HepG2 (cell line): ENCODE measurements around the gene CCSER2. TPM values are rescaled to one million over a fixed set of nuclear protein-coding genes. Genes with fewer than 3 reads are reported as not detected.

Experiments
- ATAC-seq: fragments of 200-7000 bp; cut with Tn5 transposase; 3 replicates; pipeline ENCODE4 v1.9.1; 2020; ENCODE audit warnings: mild to moderate bottlenecking, moderate library complexity
- BruUV-seq: library from RNA; stranded (reverse); fragments of 400-500 nt; replicated peaks from 2 replicates; lab custom pipeline; 2021; lab: Mats Ljungman, UMichigan
- CTCF ChIA-PET: fragments of 300-600 bp; formaldehyde crosslinking; extraction: SDS; loops from one replicate; lab custom pipeline; 2021; ENCODE audit warnings: low total read pairs, inconsistent platforms, low intra/inter-chr PET ratio; lab: Yijun Ruan, JAX
- POLR2A ChIA-PET: fragments of 350-600 bp; sonication (Branson Sonifier 250); formaldehyde crosslinking; loops from one replicate; lab custom pipeline; 2020; ENCODE audit warnings: antibody characterized with exemption, inconsistent platforms; lab: Yijun Ruan, JAX
- DNase-seq: peaks from one replicate; pipeline ENCODE4 v3.0.0-alpha.2; 2015; ENCODE audit warnings: low spot score
- FAIRE-seq: peaks from 3 replicates; lab custom pipeline; 2011; peaks lifted over from hg19 to GRCh38; lab: Jason Lieb, UNC
- H2AFZ ChIP-seq: one replicate; pipeline ENCODE4 v1.6.1; 2011; ENCODE audit warnings: low read length, inconsistent platforms
- H3K27ac ChIP-seq: fragments of 300-600 bp; 3 replicates; pipeline ENCODE4 v1.8.0; 2011; ENCODE audit warnings: mixed run types, mild to moderate bottlenecking, mixed read lengths, low read length, inconsistent platforms; ENCODE audit not compliant: insufficient read depth; ENCODE audit errors: extremely low read length
- H3K27me3 ChIP-seq, 2 experiments: fragments of 200-600 bp in 1 of 2; 2 replicates in 1 of 2; 3 replicates in 1 of 2; pipeline versions ENCODE4 v1.6.0 to v1.8.0; 2011; ENCODE audit warnings: low read length in 2 of 2, mild to moderate bottlenecking in 2 of 2, moderate library complexity in 2 of 2, inconsistent platforms in 1 of 2; ENCODE audit not compliant: insufficient read depth in 2 of 2, control insufficient read depth in 1 of 2
- H3K36me3 ChIP-seq, 2 experiments: fragments of 200-600 bp in 1 of 2; replicated peaks in 1 of 2; 2 replicates in 1 of 2; 3 replicates in 1 of 2; pipeline versions ENCODE4 v1.5.1 to v1.8.0; 2011; ENCODE audit warnings: low read length in 2 of 2, inconsistent platforms in 1 of 2; ENCODE audit not compliant: insufficient read depth in 2 of 2, control insufficient read depth in 1 of 2
- H3K4me1 ChIP-seq: 2 replicates; pipeline ENCODE4 v1.5.1; 2012; ENCODE audit warnings: low read length, inconsistent platforms; ENCODE audit not compliant: insufficient read depth
- H3K4me2 ChIP-seq: 2 replicates; pipeline ENCODE4 v1.6.0; 2011; ENCODE audit warnings: low read depth, low read length, inconsistent platforms
- H3K4me3 ChIP-seq, 3 experiments: fragments of 200-600 bp in 1 of 3; sonication (generic), shearing (Covaris generic) in 1 of 3; replicated peaks in 1 of 3; 2 replicates each; pipeline ENCODE4 v1.5.1; 2011 to 2016; ENCODE audit warnings: low read length in 3 of 3, inconsistent platforms in 2 of 3, low read depth in 2 of 3, mild to moderate bottlenecking in 2 of 3, control low read depth in 1 of 3, mixed read lengths in 1 of 3; ENCODE audit not compliant: insufficient read depth in 1 of 3
- H3K79me2 ChIP-seq: one replicate; pipeline ENCODE4 v1.6.1; 2011; ENCODE audit warnings: low read length, inconsistent platforms; ENCODE audit not compliant: insufficient read depth
- H3K9ac ChIP-seq: 2 replicates; pipeline ENCODE4 v1.6.0; 2011; ENCODE audit warnings: mild to moderate bottlenecking, low read depth, low read length, inconsistent platforms; ENCODE audit not compliant: insufficient read depth
- H3K9me3 ChIP-seq: 2 replicates; pipeline ENCODE4 v1.5.1; 2012; ENCODE audit warnings: mild to moderate bottlenecking, low read length
- H4K20me1 ChIP-seq: 2 replicates; pipeline ENCODE4 v1.6.0; 2011; ENCODE audit warnings: inconsistent platforms, mild to moderate bottlenecking, low read length, moderate library complexity; ENCODE audit not compliant: insufficient read depth
- POLR2G ChIP-seq: fragments of 200-400 bp; formaldehyde crosslinking; IDR thresholded peaks from 2 replicates; pipeline ENCODE4 v1.6.1; 2018; ENCODE audit warnings: mild to moderate bottlenecking, low read depth, low read length, moderate library complexity
- RELA ChIP-seq: sonication (generic); formaldehyde crosslinking; IDR thresholded peaks from 2 replicates; pipeline ENCODE4 v1.4.0; 2020; ENCODE audit warnings: missing genetic modification reagents
- STAG1 ChIP-seq: sonication (generic); formaldehyde crosslinking; IDR thresholded peaks from 2 replicates; pipeline ENCODE4 v1.4.0; 2020; ENCODE audit warnings: missing genetic modification reagents
- TGIF2 ChIP-seq: IDR thresholded peaks from 2 replicates; pipeline ENCODE4 v1.6.1; 2016; ENCODE audit warnings: control low read depth, missing compliant biosample characterization
- U2AF1 ChIP-seq: fragments of 200-400 bp; formaldehyde crosslinking; optimal IDR thresholded peaks from 2 replicates; pipeline ENCODE3; 2017; ENCODE audit warnings: mild to moderate bottlenecking, low read depth, low read length
- ZBTB20 ChIP-seq: sonication (generic); formaldehyde crosslinking; IDR thresholded peaks from 2 replicates; pipeline ENCODE4 v1.8.1; 2023; ENCODE audit warnings: missing genetic modification reagents, low read depth, mild to moderate bottlenecking, borderline replicate concordance
- ZFX ChIP-seq: sonication (generic); formaldehyde crosslinking; IDR thresholded peaks from 2 replicates; pipeline ENCODE4 v1.4.0; 2020; ENCODE audit warnings: mild to moderate bottlenecking, low read depth, missing genetic modification reagents, moderate library complexity
- ZNF230 ChIP-seq: sonication (generic); formaldehyde crosslinking; IDR thresholded peaks from 2 replicates; pipeline ENCODE4 v1.4.0; 2020; ENCODE audit warnings: mild to moderate bottlenecking, missing genetic modification reagents
- ZNF598 ChIP-seq: sonication (generic); formaldehyde crosslinking; IDR thresholded peaks from 2 replicates; pipeline ENCODE4 v1.5.1; 2020; ENCODE audit warnings: mild to moderate bottlenecking, missing genetic modification reagents, borderline replicate concordance
- WGBS: methylation state at CpG from one replicate; pipeline ENCODE4 v1.1.6; 2017; ENCODE audit warnings: low lambda C conversion rate; 5-methylcytosine and 5-hydroxymethylcytosine counted together
- in situ Hi-C: cut with HindIII; loops from 2 replicates; pipeline ENCODE4 v1.10.0; 2017; ENCODE audit warnings: low pct_unique_long_range_greater_than_20kb; ENCODE audit not compliant: extremely low pct_ligation_motif_present
- intact Hi-C: fragments of 100-400 bp; cut with micrococcal nuclease; formaldehyde crosslinking; loops from one replicate; pipeline ENCODE4 v1.10.0; 2022; ENCODE audit not compliant: unreplicated experiment
- polyA plus RNA-seq, 8 experiments: library from polyadenylated mRNA; depleted of rRNA in 3 of 8; stranded (reverse) in 7 of 8; unstranded in 1 of 8; fragments of >200 nt; fragmentation: Illumina TruSeq in 4 of 8; extraction: Trizol in 4 of 8; gene quantifications; 2 replicates each; pipeline versions ENCODE4 v1.2.1 to v1.2.3, GENCODE V29; 2011 to 2016; ENCODE audit warnings: low read depth in 4 of 8, missing spikeins in 1 of 8, mixed read lengths in 1 of 8; ENCODE audit not compliant: insufficient read depth in 1 of 8
- total RNA-seq, 5 experiments: library from RNA; depleted of rRNA; stranded (reverse); fragments of >200 nt; fragmentation: Illumina TruSeq; extraction: Trizol; gene quantifications; 2 replicates each; pipeline ENCODE4 v1.2.3, GENCODE V29; 2016; ENCODE audit warnings: low read depth in 1 of 5
- TF ChIP-seq, protein P1 (sequence below): sonication (generic); formaldehyde crosslinking; IDR thresholded peaks from 2 replicates; pipeline ENCODE4 v1.4.0; 2020; ENCODE audit warnings: missing genetic modification reagents, borderline replicate concordance
- TF ChIP-seq, protein P2 (sequence below): sonication (generic); formaldehyde crosslinking; IDR thresholded peaks from 2 replicates; pipeline ENCODE4 v1.4.0; 2020; ENCODE audit warnings: missing genetic modification reagents
- TF ChIP-seq, protein P3 (sequence below): sonication (generic); formaldehyde crosslinking; IDR thresholded peaks from 2 replicates; pipeline ENCODE4 v1.8.0; 2022; ENCODE audit warnings: mild to moderate bottlenecking, missing genetic modification reagents
- TF ChIP-seq, protein P4 (sequence below): sonication (generic); formaldehyde crosslinking; IDR thresholded peaks from 2 replicates; pipeline ENCODE4 v1.4.0; 2020; ENCODE audit warnings: low read depth, mild to moderate bottlenecking, missing genetic modification reagents

The CCSER2 gene
- total and polyA plus RNA-seq, 2 of the 13 experiments (the other 11 are each of a cell fraction or from before 2014, with no cell fraction given) = 13.3 to 17.2 TPM

DNA sequence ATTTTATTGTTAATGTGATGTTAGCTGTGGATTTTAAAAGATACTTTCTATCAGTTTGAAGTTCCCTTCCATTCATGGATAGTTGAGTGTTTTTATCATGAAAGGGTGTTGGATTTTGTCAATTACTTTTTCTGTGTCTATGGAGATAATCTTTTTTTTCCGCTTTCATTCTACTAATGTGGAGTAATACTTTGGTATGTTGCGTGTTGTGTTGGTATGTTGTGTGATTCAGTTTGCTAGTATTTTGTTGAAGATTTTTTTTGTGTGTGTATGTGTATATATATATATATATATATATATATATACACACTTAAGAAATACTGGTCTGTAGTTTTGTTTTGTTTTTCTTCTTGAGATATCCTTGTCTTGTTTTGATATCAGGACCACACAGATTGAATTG, 100.3 kb downstream of the CCSER2 start (continued):
- TF ChIP-seq, protein P1, sequence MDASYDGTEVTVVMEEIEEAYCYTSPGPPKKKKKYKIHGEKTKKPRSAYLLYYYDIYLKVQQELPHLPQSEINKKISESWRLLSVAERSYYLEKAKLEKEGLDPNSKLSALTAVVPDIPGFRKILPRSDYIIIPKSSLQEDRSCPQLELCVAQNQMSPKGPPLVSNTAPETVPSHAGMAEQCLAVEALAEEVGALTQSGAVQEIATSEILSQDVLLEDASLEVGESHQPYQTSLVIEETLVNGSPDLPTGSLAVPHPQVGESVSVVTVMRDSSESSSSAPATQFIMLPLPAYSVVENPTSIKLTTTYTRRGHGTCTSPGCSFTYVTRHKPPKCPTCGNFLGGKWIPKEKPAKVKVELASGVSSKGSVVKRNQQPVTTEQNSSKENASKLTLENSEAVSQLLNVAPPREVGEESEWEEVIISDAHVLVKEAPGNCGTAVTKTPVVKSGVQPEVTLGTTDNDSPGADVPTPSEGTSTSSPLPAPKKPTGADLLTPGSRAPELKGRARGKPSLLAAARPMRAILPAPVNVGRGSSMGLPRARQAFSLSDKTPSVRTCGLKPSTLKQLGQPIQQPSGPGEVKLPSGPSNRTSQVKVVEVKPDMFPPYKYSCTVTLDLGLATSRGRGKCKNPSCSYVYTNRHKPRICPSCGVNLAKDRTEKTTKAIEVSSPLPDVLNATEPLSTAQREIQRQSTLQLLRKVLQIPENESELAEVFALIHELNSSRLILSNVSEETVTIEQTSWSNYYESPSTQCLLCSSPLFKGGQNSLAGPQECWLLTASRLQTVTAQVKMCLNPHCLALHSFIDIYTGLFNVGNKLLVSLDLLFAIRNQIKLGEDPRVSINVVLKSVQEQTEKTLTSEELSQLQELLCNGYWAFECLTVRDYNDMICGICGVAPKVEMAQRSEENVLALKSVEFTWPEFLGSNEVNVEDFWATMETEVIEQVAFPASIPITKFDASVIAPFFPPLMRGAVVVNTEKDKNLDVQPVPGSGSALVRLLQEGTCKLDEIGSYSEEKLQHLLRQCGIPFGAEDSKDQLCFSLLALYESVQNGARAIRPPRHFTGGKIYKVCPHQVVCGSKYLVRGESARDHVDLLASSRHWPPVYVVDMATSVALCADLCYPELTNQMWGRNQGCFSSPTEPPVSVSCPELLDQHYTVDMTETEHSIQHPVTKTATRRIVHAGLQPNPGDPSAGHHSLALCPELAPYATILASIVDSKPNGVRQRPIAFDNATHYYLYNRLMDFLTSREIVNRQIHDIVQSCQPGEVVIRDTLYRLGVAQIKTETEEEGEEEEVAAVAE = no peak

DNA sequence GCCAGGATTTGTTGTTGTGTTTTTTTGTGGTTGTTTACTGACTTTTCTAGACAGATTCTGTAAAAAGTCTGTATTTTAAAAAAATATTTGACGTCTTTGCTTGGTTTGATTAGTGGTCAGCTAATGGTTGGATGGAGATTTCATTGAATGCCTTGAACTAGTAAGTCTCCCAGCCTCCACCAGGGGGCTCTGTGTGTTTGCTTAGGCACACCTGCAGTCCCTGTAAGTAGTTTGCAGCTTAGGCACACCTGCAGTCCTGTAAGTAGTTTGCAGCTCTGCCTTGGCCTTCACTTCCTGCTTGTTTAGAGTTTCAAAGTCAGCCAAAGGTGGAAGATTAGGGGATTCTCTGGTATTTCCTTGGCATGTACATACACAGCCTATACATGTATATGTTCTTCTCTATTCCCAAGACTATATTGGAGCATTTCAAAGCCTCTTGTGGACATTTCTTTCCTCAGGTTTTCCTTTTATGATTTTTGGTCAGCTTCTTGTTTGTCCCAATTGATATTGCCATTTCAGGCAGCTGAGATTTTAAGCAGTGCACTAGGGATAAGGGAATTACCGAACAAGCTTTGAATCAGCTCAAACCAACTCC, 101.6 kb downstream of the CCSER2 start:
- in situ Hi-C loops = loop anchor here (10.0 kb wide), 1 partner anchor 105 kb away; no protein-coding TSS in a partner anchor
- Histone ChIP-seq H3K27ac (no peak overlapping the region), H3K9me3 (no peaks in the 10 kb centered on the region), H3K4me3 (no peak overlapping the region), H3K4me1 (peaks cover 12% of the 10 kb centered on the region), H4K20me1 (no peaks in the 10 kb centered on the region), H3K79me2 (peaks cover 4% of the 10 kb centered on the region), H2AFZ (no peak overlapping the region), H3K36me3 (no peaks in the 10 kb centered on the region), H3K9ac (no peak overlapping the region), H3K27me3 (no peaks in the 10 kb centered on the region), H3K4me2 (no peak overlapping the region)
- FAIRE-seq (peak; percentile 48), ATAC-seq (peak; percentile 95), DNase-seq (peak; percentile 69)
- CTCF ChIA-PET = interaction anchor here (1.2 to 1.8 kb wide), 2 partner anchors 104 to 107 kb away, joined by 4 to 32 read pairs; no protein-coding TSS in a partner anchor
- BruUV-seq = no TSS peak
- intact Hi-C loops = loop anchor here (1.0 to 2.0 kb wide), 2 partner anchors 55 to 107 kb away; no protein-coding TSS in a partner anchor
- WGBS = 76% methylated on average over 2 of the region's 2 CpGs
- POLR2A ChIA-PET = interaction anchor here (1.2 kb wide), 1 partner anchor 108 kb away, joined by 6 read pairs; no protein-coding TSS in a partner anchor
- no peak for TF ChIP-seq ZNF598 (CRISPR knock-in tag)
- TF ChIP-seq STAG1 (CRISPR knock-in tag) = peak; percentile 82
- TF ChIP-seq RELA (CRISPR knock-in tag) = no peak
- TF ChIP-seq ZFX (CRISPR knock-in tag) = no peak
- TF ChIP-seq, protein P2, sequence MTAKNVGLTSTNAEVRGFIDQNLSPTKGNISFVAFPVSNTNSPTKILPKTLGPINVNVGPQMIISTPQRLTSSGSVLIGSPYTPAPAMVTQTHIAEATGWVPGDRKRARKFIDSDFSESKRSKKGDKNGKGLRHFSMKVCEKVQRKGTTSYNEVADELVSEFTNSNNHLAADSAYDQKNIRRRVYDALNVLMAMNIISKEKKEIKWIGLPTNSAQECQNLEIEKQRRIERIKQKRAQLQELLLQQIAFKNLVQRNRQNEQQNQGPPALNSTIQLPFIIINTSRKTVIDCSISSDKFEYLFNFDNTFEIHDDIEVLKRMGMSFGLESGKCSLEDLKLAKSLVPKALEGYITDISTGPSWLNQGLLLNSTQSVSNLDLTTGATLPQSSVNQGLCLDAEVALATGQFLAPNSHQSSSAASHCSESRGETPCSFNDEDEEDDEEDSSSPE (CRISPR knock-in tag) = no peak
- TF ChIP-seq, protein P3, sequence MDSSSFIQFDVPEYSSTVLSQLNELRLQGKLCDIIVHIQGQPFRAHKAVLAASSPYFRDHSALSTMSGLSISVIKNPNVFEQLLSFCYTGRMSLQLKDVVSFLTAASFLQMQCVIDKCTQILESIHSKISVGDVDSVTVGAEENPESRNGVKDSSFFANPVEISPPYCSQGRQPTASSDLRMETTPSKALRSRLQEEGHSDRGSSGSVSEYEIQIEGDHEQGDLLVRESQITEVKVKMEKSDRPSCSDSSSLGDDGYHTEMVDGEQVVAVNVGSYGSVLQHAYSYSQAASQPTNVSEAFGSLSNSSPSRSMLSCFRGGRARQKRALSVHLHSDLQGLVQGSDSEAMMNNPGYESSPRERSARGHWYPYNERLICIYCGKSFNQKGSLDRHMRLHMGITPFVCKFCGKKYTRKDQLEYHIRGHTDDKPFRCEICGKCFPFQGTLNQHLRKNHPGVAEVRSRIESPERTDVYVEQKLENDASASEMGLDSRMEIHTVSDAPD (CRISPR knock-in tag) = no peak
- TF ChIP-seq, protein P4, sequence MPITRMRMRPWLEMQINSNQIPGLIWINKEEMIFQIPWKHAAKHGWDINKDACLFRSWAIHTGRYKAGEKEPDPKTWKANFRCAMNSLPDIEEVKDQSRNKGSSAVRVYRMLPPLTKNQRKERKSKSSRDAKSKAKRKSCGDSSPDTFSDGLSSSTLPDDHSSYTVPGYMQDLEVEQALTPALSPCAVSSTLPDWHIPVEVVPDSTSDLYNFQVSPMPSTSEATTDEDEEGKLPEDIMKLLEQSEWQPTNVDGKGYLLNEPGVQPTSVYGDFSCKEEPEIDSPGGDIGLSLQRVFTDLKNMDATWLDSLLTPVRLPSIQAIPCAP = no peak
- TF ChIP-seq TGIF2 (CRISPR knock-in tag) = no peak
- no peak for TF ChIP-seq U2AF1
- TF ChIP-seq ZBTB20 = no peak
- TF ChIP-seq POLR2G = no peak
- no peak for TF ChIP-seq ZNF230 (CRISPR knock-in tag)
